ENCODE data around the gene OSGEPL1. TPM values are rescaled to one million over a fixed set of nuclear protein-coding genes. Genes with fewer than 3 reads are reported as not detected.

Gene OSGEPL1
- total and polyA plus RNA-seq, 2 experiments from 2014 or later, result 6.7 to 9.2 TPM

DNA sequence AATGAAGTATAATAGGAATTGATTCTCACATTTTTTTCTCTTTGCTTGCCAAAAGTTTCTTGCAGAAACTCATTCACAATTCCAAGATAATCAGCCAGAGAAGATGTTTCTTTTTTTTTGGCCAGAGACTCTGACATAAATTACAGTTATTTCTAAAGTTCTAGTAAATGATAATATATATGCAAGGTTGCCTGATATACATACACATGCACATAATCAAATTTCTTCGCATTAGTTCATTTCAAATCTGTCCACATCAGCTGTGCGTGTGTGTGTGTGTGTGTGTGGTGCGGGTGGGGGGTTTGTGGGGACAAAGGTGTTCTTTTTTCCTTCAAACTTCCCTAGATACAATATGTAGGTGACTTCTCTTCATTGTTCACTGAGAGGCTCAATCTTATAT lies 33.2 kb downstream of the OSGEPL1 start:
- WGBS (ENCODE audit: low lambda C conversion rate, missing lambda C conversion rate), result 80% methylated on average over 3 of the region's 3 CpGs
- no peaks in the 10 kb centered on the region for H4K20me1 ChIP-seq (ENCODE audit: insufficient read depth, poor library complexity, severe bottlenecking)
- H3K9me2 ChIP-seq (replicated peaks; ENCODE audit: insufficient read depth), result no peaks in the 10 kb centered on the region
- no peak overlapping the region for H3K4me2 ChIP-seq
- no peaks in the 10 kb centered on the region for H3K79me2 ChIP-seq
- H3K27ac ChIP-seq, result no peak overlapping the region
- TF ChIP-seq, protein P1, sequence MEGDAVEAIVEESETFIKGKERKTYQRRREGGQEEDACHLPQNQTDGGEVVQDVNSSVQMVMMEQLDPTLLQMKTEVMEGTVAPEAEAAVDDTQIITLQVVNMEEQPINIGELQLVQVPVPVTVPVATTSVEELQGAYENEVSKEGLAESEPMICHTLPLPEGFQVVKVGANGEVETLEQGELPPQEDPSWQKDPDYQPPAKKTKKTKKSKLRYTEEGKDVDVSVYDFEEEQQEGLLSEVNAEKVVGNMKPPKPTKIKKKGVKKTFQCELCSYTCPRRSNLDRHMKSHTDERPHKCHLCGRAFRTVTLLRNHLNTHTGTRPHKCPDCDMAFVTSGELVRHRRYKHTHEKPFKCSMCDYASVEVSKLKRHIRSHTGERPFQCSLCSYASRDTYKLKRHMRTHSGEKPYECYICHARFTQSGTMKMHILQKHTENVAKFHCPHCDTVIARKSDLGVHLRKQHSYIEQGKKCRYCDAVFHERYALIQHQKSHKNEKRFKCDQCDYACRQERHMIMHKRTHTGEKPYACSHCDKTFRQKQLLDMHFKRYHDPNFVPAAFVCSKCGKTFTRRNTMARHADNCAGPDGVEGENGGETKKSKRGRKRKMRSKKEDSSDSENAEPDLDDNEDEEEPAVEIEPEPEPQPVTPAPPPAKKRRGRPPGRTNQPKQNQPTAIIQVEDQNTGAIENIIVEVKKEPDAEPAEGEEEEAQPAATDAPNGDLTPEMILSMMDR (IDR thresholded peaks at IDR 0.05; ENCODE audit: poor library complexity), result no peak
- TF ChIP-seq EZH2 (IDR thresholded peaks at IDR 0.05; ENCODE audit: borderline replicate concordance) (no peak), EZH2phosphoT487 (IDR thresholded peaks at IDR 0.05; ENCODE audit: low read depth, severe bottlenecking, unreplicated experiment) (no peak)
- no peaks in the 10 kb centered on the region for H3K36me3 ChIP-seq (replicated peaks; ENCODE audit: insufficient read depth, low read depth)
- DNase-seq (ENCODE audit: low spot score), result no peak
- H3K9me3 ChIP-seq (ENCODE audit: low read depth), result no peaks in the 10 kb centered on the region
- H2AFZ ChIP-seq, result no peak overlapping the region
- no peaks in the 10 kb centered on the region for H3K4me1 ChIP-seq (ENCODE audit: insufficient read depth)
- H3K4me3 ChIP-seq, result no peak overlapping the region
- H3K27me3 ChIP-seq, result no peaks in the 10 kb centered on the region

DNA sequence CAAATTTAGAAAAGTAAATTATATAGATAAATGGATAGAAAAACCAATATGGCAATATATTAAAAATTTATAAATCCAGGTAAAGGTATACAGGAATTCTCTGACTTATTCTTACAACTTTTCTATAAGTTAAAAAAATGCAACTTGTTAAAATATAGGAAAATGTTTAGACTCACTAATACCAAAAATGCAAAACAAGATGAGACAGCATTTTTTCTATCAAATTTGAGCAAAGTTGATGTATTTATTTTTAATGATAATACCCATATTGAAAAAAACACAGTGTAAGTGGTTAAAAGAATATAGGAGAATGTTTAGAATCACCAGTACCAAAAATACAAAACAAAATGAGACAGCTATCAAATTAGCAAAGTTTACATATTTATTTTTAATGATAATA lies 35.7 kb downstream of the OSGEPL1 start:
- DNase-seq (ENCODE audit: low spot score), result no peak
- Histone ChIP-seq H3K9me2 (replicated peaks; ENCODE audit: insufficient read depth) (no peaks in the 10 kb centered on the region), H3K4me1 (ENCODE audit: insufficient read depth) (no peaks in the 10 kb centered on the region), H3K9me3 (ENCODE audit: low read depth) (no peaks in the 10 kb centered on the region), H3K79me2 (no peaks in the 10 kb centered on the region), H3K27me3 (no peaks in the 10 kb centered on the region), H4K20me1 (ENCODE audit: insufficient read depth, poor library complexity, severe bottlenecking) (no peaks in the 10 kb centered on the region), H3K4me2 (no peak overlapping the region), H3K4me3 (no peak overlapping the region), H3K36me3 (replicated peaks; ENCODE audit: insufficient read depth, low read depth) (no peaks in the 10 kb centered on the region), H3K27ac (no peak overlapping the region), H2AFZ (no peak overlapping the region)
- no peak for TF ChIP-seq EZH2 (IDR thresholded peaks at IDR 0.05; ENCODE audit: borderline replicate concordance)
- TF ChIP-seq, protein P1 (IDR thresholded peaks at IDR 0.05; ENCODE audit: poor library complexity), result no peak
- TF ChIP-seq EZH2phosphoT487 (IDR thresholded peaks at IDR 0.05; ENCODE audit: low read depth, severe bottlenecking, unreplicated experiment), result no peak

DNA sequence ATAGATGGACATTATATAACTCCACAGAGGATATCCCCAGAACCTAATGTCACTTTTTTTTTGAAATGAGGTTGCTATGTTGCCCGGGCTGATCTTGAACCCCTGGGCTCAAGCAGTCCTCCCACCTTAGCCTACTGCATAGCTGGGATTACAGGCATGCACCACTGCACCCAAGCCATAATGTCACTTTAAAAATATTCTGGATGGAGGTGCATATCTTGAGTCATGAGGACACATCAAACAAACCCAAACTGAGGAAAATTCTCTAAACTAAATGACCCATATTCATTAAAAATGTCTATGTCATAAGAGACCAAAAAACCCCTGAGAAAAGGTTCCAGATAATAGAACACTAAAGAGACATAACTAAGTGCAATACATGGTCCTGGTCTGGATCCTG lies 36.3 kb downstream of the OSGEPL1 start:
- Histone ChIP-seq H3K36me3 (replicated peaks; ENCODE audit: insufficient read depth, low read depth) (no peaks in the 10 kb centered on the region), H3K9me3 (ENCODE audit: low read depth) (no peaks in the 10 kb centered on the region)
- WGBS (ENCODE audit: low lambda C conversion rate, missing lambda C conversion rate), result 85% methylated on average over 1 of the region's 1 CpG

More for the DNA sequence above, 36.3 kb downstream of the OSGEPL1 start:
- Histone ChIP-seq H3K4me2 (no peak overlapping the region), H3K4me3 (no peak overlapping the region), H2AFZ (no peak overlapping the region), H3K4me1 (ENCODE audit: insufficient read depth) (no peaks in the 10 kb centered on the region), H3K79me2 (no peaks in the 10 kb centered on the region), H3K27ac (no peak overlapping the region), H4K20me1 (ENCODE audit: insufficient read depth, poor library complexity, severe bottlenecking) (no peaks in the 10 kb centered on the region), H3K9me2 (replicated peaks; ENCODE audit: insufficient read depth) (no peaks in the 10 kb centered on the region), H3K27me3 (no peaks in the 10 kb centered on the region)
- TF ChIP-seq EZH2 (IDR thresholded peaks at IDR 0.05; ENCODE audit: borderline replicate concordance), result no peak
- no peak for TF ChIP-seq EZH2phosphoT487 (IDR thresholded peaks at IDR 0.05; ENCODE audit: low read depth, severe bottlenecking, unreplicated experiment)
- TF ChIP-seq, protein P1 (IDR thresholded peaks at IDR 0.05; ENCODE audit: poor library complexity), result no peak
- DNase-seq (ENCODE audit: low spot score), result no peak
